Right lobe of liver (tissue), 4 donors: ENCODE data around the gene KXD1.

Experiments used
- POLR2A ChIP-seq: fragments of 450-650 bp; IDR thresholded peaks from one replicate; pipeline ENCODE4 v1.6.1; 2017; ENCODE audit warnings: antibody characterized with exemption, mild to moderate bottlenecking
- TF ChIP-seq, protein P1 (sequence below), 4 donors: fragments of 200-600 bp in 3 of 4; fragments of 450-650 bp in 1 of 4; IDR thresholded peaks; one replicate each; pipeline versions ENCODE4 v1.5.1 to v1.8.0; 2016 to 2022; ENCODE audit warnings: antibody characterized with exemption in 4 of 4, mild to moderate bottlenecking in 2 of 4
- donor health status: DM: no; HTN: no; CAD: no.
- donor health status: DM: no; HTN: no; CAD: no.
- donor health status: DM: no; HTN: yes; CAD: no.

DNA sequence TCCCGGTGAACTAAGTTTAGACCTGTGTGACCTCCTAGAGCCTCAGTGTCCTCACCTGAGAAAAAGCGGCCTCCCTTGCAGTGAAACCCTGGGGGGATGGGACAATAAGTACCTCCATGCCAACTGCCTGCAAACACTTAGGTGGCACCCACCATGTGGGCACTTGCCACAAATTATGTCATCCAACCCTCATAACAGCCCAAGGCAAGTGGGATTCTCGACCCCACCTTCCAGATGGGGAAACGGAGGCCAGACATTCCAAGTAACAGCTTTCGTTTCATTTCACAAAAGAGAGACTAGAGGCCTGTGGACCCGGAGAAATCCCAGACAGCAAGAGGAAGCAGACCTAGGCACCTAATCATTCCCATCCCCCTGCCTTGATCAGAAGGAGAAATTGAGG, 37.8 kb downstream of the KXD1 start:
- no peak for TF ChIP-seq POLR2A
- TF ChIP-seq, protein P1, sequence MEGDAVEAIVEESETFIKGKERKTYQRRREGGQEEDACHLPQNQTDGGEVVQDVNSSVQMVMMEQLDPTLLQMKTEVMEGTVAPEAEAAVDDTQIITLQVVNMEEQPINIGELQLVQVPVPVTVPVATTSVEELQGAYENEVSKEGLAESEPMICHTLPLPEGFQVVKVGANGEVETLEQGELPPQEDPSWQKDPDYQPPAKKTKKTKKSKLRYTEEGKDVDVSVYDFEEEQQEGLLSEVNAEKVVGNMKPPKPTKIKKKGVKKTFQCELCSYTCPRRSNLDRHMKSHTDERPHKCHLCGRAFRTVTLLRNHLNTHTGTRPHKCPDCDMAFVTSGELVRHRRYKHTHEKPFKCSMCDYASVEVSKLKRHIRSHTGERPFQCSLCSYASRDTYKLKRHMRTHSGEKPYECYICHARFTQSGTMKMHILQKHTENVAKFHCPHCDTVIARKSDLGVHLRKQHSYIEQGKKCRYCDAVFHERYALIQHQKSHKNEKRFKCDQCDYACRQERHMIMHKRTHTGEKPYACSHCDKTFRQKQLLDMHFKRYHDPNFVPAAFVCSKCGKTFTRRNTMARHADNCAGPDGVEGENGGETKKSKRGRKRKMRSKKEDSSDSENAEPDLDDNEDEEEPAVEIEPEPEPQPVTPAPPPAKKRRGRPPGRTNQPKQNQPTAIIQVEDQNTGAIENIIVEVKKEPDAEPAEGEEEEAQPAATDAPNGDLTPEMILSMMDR (IDR thresholded peaks at IDR 0.05): no peak
